COLO829 (cell line): ENCODE results near the gene CBX2.

Experiments used
- DNase-seq: peaks from one replicate; pipeline ENCODE4 v3.0.0; 2012; ENCODE audit warnings: low spot score

Gene CBX2

DNA sequence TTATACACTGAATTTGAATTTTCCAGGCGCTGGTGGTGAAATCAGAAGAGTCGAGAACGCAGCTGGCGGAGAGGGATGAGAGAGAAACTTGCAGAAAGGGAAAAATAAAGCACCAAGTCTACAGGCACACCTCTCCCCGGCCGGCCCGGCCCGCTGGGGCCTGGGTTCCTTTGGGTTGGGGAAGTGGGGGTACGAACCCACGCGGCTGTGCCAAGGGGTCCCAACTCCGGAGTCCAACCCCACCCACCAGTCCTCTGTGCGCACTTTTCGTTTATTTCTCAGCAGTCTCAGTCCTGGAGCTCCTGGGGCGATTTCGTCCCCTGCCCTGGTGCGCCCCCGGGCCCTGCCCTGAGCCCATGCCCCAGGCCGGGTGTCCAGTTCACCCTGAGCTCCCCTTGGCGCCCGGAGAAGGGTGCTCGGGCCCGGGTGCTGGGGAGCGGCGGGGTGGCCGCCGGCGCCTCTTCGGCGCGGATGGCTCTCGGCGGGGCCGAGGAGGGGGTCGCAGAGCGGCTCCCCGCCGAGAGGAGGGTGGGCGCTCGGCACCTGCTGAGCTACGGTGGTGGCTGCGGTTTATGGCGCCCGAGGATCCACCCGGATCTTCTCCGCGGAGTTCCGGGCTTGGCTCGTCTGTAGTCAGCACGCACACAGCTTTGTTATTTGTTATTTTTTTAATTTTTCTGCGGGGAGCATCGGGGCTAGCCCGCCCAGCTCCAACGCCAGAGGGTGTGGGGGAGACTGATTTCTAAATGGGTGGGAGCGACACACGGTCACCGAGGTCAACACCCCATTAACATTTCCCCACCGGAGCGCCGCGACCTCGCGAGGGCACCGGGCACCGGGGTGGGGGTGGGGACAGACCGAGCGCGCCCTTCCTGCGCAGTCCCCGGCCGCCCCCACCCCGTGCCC is 34.7 kb downstream of the CBX2 start:
- no peak for DNase-seq

DNA sequence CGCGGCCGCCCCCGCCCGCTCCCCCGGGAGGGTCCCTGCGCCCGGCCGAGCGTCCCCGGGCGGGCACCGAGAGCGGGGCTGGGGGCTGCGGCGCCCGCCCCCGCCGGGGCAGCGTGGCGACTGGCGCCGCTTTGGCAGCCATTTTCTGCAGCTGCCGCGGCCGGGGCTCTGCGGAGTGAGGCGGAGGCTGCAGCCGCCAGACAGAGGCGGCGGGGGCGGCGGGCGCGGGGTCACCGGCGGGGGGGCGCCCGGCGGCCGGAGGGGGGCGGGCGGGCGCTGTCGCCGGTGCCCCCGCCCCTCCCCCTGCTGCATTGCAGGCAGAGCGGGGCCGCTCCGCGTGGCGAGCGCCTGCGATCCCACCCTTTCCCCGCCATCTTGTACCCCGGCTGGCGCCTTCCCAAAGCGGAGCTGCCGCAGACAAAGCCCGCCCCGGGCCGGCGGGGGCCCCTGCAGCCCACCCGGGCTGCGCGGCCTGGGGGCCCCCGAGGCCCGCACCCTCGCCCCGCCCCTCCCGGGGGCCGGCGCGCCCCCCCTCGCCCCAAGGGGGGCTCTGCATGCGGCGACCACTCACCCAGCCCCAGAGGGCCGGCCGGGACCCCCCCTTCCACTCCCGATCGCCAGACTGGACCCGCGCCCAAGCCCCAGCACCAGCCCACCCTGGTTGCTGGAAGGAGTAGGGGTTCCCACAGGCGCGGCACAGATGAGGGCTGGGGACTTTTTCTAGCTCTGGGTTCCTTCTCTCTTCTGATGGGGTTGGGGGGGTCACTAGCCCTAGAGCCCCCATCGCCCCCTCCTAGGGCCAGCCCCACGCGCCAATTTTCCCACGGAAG is 35.6 kb downstream of the CBX2 start:
- DNase-seq = no peak

DNA sequence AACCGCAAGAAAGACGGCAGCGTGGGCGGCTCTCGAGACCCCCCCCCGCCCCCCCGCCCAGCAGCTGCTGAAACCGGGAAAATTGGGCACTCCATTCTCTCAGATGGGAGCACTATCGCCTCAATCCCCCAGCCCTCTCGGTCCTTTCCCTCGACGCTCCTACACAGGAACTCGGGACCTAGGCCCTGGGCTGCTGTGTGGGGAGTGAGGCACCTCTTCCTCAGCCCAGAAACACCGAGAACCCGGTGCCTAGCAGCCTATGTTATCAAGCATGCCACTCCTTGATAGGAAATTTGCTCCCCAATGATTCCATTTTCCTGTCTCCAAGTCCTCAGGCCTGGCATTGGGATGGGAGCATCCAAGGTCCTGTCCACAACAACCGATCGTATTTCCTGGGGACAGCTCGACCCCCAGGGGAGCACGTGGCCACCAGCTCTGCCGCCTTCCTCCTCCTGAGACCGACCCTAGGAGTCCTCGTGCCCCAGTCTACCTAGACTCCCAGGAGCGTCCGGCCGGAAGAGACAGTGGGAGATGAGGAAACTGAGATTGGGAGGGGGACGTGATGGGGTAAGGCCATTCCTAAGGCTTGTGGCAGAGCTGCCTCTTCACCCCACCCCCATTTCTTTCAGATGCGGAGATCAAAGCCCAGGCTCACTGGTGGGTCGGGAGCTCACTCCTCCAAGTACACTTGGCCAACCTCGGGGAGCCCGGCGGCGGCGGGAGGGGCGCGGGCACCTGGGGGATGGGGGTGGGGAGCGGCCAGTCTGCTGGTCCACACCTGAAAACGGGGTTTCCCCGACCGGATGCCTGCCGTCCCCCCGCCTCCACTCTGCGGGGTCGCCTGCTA is 36.4 kb downstream of the CBX2 start:
- DNase-seq = no peak

DNA sequence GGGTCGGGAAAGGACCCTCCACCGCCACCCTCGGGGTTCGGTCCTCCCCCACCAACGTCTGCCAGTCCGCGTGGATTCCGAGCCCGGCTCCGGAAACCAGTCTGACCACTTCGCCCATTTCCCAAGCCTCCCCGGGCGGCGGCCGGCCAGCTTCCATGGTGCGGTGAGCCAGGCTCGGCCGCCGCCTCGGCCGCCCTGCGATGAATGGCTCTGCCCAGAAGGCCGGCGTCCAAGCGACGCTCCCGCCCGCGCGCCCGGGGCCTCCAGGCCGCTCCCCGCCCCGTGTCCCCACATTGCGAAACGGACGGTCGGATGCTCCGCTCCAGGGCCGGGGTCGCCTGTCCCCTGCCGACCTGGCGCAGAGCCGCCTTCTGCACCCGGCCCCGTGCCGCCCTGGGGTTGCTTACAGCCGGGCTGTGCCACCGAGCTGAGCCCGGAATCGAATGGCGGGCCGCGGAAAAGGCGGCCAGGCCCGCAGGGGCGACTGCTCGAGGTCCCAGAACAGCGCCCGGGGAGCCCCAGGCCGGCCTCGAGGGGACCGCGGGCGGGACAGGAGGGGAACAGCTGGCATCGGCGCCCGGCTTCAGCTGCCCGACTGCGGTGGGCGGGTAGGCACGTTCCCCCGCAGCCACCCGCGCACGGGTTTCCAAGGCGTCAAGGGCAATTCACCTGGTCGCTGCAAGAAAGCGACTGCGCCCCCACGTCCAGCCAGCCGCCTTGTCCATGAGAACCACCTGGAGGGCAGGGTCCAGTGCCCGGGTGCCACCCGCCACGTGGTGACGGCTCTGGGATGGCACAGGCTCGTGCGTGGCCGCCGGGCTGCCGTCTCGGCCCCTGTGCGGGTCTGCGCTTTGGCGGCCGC is 37.3 kb downstream of the CBX2 start:
- DNase-seq = no peak

DNA sequence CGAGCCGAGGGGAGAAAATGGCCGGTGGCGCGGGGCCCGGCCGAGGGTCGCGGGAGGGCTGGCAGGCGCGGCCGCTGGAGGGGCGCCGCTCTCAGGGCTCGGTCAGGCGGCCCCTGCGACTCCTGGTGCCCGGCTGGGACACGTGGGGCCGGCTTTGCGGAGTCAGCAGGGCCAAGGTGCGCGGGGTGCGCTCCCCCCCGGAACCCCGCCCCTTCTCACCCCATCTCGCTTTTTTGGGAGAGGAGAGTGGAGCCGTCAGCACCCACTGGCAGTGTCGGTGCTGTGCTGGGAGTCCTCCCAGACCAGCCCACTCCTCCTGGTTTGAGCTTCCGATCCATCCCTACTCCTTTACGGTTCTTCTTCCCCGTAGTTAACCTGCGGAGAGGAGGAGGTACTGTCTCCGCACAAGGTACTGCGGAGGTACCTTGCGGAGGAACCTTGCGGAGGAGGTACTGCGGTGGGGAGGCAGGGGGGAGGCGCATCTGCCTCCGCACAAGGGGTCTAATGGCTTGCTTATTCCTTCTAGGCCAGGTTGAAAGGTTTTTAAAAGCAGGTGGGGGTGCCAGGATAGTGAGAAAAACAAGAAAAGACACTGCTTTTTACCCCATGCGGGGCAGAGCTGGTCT is 38.0 kb downstream of the CBX2 start:
- DNase-seq = no peak

DNA sequence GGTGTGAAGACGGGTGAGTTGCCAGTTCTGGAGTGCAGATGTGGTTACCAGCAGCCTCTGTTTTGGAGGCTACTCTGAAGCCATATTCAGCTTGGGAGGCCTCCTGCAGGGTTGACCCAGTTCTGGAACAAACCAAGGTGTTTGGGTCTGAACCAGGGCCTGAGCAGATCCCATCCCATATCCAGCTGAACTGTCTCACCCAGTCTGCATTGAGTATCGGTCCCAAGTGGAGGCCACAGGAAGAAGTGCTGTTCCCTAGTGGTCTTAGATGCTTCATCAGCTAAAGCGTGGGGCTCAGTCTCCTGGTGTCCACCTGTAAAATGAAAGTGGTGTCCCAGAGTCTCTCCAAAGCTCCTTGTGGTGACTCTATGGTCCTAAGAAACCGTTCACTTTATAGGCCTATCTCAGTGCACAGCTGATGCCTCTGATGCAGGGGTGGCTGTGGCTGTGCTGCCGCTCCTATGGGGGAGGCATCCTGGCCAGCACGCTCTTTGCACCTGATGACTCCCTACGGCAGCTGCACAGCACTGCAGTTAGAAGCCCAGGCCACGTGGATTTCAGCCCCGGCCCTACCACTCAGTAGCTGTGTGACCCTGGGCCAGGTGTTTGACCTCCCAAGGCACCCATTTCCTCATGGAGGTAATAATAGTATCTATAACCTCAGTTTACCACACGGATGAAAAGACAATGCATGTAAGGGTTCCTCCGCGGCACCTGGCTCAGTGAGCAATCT is 40.2 kb downstream of the CBX2 start:
- DNase-seq = no peak

DNA sequence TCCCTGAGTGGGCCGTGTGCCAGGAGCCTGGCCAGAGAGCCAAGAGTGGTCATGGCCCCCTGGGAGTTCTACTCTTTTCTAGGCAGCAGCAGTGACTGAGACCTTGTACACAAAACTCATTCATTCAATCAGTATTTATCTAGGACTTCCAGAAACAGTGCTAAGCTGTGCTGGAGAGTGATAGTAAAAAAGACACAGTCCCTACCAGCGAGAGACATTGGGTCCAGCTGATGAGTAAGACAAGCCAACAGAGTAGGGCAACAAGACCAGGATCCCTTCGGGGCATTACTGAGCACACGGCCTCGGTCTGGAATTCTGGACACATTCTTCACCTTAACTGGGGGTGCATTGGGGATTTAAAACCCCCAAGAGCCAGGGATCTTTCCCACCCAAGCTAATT is 41.1 kb downstream of the CBX2 start:
- no peak for DNase-seq

DNA sequence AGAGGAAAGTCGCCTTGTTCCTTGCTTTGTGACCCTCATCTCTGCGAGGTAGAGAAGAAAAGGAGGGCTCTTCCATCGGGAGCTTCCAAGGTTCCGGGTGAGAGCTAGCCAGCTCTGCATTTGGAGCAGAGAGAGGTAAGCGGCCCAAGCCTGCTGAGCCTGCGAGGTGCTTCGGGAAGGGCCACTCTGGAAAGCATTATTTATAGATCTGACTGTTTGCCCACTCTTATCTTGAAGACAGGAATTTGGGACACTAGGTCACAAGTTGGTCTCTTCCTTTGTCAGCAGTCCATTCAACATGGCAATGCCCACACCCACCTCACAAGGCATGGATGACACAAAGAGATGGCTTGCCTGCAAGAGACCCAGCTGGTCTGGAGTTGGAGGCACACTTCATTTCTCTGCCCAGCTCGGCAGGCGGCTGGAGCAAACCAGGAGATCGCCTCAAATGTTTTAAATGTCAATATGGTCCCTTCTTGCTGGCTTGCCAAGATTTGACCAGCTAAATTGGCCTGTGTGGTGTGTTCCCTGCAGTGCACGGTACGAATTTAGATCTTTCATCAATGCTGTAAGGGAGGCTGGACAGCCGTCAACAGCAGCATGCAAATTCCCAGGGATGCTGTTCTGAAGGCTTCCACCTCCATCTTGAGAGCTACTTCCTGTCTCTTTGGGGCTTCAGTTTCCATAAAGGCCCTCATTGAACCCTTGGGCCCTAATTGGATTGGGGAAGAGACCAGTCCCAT is 41.8 kb downstream of the CBX2 start:
- DNase-seq = no peak

DNA sequence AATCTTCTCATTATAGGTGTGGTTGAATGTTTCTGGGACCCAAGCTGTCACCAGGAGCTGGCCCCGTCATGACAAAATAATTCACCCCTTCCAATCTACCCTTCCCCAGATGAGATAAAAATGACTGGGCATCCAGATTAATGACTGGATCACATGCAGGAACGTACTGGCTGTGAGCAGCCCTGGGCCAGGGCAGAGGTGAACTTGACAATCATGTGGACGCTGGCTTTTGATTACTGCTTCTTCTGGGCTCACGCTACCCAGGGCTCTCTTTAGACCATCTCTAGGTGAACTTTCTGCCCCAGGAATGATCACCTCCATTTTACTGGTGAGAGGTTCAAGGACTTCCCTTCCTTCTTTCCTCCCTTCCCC is 43.0 kb downstream of the CBX2 start:
- DNase-seq = no peak

DNA sequence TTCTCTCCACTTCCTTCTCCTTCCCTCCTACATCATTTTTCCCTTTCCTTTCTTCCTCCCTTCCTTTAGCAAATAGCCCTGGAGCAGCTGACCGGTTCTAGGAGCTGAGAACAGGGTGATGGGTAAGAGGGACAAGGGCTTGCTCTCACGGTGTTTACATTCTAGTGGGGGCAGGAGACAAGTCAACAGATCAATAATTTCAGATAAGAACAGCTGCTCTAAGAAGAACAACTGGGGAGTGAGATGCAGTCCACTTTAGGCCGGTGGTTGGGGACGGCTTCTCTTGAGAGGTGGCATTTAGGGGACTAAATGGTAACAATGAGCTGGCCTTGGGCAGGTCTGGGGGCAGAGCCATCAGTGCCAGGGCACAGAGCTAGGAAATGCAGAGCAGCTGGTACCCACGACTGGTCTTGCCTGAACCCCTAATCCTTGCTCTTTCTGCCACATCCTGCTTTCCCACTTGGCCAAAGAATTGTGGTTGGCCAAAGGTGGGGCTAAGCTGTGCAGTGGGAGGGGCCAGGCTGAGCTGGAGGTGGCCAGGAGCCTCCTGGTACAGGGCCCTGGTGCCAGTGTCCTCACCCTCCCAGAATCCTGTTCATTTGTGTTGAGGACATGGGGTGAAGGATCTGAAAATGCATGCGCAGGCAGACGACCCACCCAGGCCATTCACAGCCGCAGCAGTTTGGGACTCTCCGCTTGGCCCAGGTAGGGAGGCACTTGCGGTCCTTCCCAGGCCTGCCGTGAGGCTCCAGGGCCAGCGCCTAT is 43.6 kb downstream of the CBX2 start:
- DNase-seq = no peak

DNA sequence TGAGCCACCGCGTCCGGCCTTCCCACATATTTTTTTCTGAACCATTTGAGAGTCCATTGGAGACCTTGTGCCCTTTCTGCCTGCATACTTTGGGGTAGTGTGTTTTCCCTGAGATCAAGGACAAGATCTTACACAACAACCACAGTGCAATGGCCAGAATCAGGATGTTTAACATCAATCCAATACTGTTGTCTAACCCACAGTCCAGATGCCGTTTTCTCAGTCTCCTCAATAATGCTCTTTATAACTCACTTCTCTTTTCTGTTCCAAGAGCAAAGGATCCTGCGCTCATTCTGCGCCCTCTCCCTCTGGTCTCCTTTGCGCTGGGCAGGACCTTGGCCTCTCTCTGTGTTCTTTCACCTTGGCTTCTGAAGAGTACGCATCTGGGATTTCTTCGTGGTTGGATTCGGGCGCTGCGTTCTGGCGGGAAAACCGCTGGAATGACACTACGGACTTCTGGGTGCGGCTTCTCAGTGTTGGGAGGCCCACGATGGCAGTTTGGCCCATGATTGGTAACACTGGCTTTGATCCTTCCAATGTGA is 44.7 kb downstream of the CBX2 start:
- DNase-seq = no peak

DNA sequence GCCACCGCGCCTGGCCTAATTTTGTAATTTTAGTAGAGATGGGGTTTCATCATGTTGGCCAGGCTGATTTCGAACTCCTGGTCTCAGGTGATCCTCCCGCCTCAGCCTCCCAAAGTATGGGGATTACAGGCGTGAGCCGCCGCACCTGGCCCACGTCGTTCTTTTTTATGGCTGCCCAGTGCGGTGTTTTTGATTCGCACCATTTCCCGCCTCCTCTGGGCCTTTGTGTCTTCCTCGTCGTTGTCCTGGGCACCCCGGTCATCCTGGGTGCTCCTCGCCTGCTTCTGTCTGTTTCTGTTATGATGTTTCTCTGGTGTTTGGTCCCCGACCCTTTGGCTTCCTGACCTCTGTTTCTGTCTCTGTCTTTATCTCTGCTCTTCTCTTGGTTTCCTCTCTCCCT is 46.3 kb downstream of the CBX2 start:
- DNase-seq = no peak

DNA sequence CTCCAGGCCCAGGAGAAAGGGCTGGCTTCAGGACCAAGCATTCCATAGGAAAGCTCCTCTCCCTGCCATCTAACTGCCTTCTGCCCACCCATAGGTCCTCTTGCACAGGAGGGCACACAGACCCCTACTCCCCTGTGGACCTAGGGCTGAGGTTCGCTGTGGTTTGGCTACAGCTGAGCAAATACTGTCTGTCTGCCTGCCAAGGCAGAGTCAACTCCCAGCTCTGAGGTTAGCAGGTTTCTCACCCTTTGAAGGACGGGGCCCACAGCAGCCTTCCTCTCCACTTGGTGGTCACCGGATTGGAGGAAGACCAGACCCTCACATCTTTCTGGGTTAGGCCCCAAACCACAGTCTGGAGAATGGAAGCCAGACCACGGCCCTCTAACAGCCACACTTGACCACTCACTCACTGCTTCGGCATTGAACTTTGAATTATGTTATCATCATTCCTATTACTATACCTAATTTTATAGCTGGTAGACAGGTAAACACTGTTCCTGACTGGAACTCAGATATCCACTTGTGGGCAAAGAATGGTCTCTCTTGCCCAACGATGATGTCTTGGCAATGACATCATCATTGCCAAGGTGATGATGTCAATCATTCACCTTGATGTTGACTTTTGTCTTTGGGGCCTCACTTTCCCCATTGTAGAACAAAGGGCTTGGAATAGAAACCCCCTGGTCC is 47.1 kb downstream of the CBX2 start:
- DNase-seq = no peak

DNA sequence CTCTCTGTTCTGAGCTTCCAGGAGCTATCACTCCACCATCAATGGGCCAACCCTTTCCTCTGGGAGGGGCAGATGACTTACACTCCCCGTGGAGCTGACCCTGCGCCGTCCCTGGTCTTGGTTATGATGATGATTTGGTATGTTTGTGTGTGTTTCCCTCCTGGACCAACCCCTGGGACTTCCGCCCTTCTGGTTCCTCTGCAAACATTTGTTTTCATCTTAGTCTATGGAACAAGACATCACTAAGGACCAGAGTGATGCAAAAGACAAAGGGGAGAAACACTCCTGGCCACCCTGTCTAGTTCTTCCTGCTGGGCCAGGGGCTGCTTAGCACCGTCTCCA is 47.6 kb downstream of the CBX2 start:
- no peak for DNase-seq

DNA sequence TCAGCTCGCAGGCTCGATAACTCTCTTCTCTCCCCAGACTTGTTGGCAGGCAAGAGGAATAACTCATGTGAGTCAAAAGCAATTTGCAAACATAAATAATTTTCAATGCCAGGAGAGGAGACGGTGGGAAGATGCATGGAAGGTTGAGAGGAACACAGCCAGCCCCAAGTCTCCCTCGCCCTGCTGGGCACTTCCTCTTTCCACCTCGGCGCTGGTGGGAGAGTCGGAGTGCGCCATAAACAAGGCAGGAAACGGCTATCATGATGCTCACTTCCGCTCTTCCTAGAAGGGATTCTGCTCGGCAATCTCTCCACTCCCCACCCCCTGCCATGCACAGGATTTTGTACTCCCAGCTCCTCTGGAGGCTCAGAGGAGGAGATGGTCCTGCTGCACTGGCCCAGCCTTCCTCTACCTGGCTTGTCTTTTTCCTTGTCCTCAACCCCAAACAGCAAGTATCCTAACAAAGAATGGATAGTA is 48.3 kb downstream of the CBX2 start:
- no peak for DNase-seq

DNA sequence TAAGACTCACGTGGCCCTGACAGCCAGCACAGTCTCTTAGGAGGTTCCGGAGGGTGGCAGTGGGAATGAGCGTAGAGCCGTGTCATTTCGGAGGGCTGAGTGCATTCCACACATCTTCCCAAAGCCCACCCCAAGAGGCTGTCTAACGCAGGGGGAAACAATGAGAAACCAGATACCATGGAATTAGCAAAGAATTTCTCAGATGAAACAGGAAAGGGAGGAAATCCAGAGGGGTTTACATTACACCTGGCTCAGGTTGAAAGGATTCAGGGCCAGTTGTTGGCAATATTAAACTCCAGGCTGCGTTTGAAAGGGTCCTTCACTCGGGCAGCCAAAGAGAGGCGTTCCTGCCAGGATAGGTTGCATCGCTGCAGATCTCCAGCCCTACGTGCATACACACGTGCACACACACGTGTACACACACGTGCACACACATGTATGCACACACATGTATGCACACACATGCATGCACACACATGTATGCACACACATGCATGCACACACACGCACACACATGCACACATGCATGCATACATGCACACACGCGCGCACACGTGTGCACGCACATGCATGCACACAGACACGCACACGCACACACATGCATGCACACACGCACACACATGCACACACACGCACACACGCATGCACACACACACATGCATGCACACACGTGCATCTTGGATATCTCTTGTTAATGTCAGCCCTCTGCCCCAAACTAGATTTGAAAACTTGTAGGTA is 49.1 kb downstream of the CBX2 start:
- no peak for DNase-seq

DNA sequence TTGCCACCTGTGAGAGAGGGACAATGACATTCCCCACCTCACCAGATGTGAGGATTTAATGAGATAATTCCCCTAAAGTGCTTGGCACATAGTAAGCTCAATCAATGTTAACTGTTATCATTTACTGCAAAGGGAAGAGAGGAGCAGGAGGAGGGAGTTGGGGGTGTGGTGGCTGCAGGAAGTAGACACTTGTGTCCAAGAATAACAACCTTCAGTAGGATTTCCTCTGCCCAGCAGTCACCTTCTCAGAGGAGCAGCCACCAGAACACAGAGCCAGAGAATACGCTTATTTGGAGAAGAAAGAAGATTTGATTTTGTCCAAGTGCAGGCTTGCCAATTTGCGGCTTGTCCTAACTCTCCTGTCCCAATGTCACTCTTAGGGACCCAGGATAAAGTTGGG is 51.1 kb downstream of the CBX2 start:
- DNase-seq = no peak
